Epithelial cell of proximal tubule (primary cell): Measurements from ENCODE around the gene GJA4. TPM values are rescaled to one million over a fixed set of nuclear protein-coding genes. Genes with fewer than 3 reads are reported as not detected.

ENCODE experiments used
- DNase-seq: peaks from one replicate; pipeline ENCODE4 v3.0.0-alpha.2; 2011; ENCODE audit warnings: low read depth
- H3K4me3 ChIP-seq: 2 replicates; pipeline ENCODE4 v1.5.1; 2011; ENCODE audit warnings: low read depth, mild to moderate bottlenecking, low read length
- total RNA-seq: library from RNA; depleted of rRNA; stranded (reverse); fragments of >200 nt; gene quantifications from 2 replicates; pipeline ENCODE4 v1.2.3, GENCODE V29; 2015
- TF ChIP-seq, protein P1 (sequence below): conservative IDR thresholded peaks from 2 replicates; pipeline ENCODE4 v1.5.1; 2012; ENCODE audit warnings: low read depth, mild to moderate bottlenecking, low read length

Gene GJA4
- total RNA-seq, 1 donor from 2014 or later: not detected

DNA sequence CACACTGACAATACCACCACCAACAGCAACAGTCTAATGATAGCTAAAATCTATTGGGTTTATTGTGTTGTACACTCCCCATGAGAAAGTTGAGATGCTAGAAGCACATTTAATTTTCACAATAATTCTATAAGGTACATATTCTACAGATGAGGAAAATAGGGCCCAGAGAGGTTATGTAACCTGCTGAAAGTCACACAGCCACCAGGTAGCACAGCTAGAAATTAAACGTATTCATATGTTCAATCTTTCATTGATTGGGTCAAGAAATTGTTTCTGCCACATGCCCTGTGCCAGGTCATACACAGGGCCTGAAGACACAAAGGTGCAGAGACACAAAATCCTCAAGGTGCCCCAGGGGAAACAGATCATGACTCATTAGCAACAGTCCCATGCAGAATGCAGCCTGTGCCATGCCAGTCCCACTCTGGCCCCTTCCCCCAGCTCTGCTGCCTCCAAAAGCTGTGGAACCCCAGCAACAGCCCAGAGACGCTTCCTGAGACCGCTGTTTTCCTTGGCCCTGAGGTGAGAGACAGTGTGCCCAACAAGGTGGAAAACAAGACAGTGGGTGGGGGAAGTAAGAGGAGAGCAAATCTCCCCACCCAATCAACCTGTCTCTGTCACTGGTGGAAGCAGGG is 32.1 kb downstream of the GJA4 start:
- DNase-seq: no peak
- TF ChIP-seq, protein P1, sequence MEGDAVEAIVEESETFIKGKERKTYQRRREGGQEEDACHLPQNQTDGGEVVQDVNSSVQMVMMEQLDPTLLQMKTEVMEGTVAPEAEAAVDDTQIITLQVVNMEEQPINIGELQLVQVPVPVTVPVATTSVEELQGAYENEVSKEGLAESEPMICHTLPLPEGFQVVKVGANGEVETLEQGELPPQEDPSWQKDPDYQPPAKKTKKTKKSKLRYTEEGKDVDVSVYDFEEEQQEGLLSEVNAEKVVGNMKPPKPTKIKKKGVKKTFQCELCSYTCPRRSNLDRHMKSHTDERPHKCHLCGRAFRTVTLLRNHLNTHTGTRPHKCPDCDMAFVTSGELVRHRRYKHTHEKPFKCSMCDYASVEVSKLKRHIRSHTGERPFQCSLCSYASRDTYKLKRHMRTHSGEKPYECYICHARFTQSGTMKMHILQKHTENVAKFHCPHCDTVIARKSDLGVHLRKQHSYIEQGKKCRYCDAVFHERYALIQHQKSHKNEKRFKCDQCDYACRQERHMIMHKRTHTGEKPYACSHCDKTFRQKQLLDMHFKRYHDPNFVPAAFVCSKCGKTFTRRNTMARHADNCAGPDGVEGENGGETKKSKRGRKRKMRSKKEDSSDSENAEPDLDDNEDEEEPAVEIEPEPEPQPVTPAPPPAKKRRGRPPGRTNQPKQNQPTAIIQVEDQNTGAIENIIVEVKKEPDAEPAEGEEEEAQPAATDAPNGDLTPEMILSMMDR: no peak

GRCh38 chr1:34825455-34826091 is 32.8 kb downstream of the GJA4 start:
- H3K4me3 ChIP-seq: no peak overlapping the region
- no peak for DNase-seq
- TF ChIP-seq, protein P1: no peak

More for the DNA sequence above, 32.1 kb downstream of the GJA4 start:
- H3K4me3 ChIP-seq: no peak overlapping the region

DNA sequence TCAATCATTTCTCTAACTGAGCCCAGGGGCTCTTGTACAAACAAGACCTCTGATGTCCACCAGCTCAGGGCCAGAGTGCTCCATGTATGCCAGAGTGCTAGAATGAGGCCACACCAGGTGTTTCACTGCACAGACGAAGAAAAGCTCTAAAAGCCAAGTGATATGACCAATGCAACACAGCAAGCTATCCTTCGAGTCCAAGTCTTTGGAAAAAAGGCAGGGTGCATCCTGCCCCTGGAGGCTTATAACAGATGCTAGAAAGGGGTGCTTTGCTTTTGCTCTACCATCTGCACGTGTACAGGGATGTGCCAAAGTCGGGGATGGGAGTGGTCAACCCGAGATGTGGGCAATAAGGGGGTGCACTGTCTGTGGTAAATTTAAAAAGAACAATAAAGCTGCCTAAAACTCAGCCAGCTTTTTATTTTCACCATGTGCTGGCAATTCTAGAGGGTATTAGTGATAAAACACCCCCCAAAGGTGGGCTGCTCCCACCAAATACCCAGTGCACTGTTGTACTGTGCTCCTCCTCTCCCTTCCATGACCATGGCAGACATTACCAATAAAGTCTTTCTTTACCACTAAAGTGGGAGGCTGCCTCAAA is 34.6 kb downstream of the GJA4 start:
- DNase-seq: no peak
- no peak overlapping the region for H3K4me3 ChIP-seq
- TF ChIP-seq, protein P1: no peak

DNA sequence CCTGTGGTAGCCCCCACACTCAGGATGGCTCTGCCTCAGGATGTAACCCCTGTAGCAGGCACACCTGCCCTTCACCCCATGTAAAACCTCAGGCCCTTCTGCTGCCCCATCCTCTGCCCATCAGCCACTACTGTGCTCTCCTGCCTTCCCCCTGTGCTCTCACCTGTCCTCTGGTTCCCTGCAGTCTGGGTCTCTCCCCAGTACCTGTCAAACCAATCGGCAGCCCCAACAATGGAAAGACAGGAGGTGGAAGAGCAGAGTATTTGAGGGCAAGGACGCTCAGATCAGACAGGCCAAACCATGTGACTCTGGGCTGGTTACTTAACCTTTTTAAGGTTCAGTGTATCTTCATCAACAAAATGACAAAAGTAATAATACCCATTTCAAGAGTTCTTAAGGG is 35.8 kb downstream of the GJA4 start:
- H3K4me3 ChIP-seq: no peak overlapping the region
- TF ChIP-seq, protein P1: no peak
- no peak for DNase-seq

DNA sequence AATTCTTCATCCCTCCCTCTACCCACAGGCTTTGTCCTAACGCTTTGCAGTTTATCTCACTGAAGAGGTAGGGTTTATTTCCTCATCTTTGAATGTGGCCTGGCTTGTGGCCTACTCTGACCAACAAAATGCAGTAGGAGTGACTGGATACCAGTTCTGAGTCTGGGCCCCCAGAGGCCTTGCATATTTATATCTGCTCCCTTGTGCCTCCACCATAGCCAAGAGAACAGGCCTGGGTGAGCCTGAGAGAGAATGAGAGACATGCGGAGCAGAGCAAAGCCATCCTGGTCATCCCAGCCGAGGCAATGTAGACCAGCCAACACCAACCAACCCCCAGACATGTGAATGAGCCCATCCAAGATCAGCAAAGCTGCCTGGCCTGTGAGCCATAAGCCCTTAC is 36.5 kb downstream of the GJA4 start:
- TF ChIP-seq, protein P1: no peak
- no peak overlapping the region for H3K4me3 ChIP-seq
- DNase-seq: no peak

DNA sequence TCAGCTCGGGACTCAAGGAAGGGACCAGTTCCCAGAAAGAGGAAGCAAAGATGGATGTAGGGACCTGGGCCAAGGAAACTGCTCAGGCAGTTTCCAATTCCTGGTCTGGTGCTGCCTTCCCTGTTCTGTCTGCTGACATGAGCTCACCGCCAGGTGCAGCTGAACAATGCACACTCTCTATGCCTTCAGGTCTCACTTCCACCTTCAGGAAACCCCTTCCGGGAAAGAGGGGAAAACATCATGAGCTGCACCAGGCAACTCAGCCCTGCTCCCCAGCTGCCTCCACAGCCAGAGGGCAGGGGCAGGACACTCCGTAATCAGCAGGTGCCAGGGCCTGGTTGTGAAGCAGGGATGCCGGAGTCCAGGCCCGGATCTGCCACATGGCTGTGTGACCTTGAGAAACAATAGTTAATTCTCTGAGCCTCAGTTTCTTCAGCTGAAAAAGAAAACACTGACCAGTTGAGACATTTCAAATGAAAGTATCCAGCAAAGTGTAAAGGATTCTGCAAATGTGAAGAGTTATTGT is 39.0 kb downstream of the GJA4 start:
- DNase-seq: no peak
- TF ChIP-seq, protein P1: no peak
- no peak overlapping the region for H3K4me3 ChIP-seq
